ENCODE measurements around the gene FCN3.

FCN3 gene

DNA sequence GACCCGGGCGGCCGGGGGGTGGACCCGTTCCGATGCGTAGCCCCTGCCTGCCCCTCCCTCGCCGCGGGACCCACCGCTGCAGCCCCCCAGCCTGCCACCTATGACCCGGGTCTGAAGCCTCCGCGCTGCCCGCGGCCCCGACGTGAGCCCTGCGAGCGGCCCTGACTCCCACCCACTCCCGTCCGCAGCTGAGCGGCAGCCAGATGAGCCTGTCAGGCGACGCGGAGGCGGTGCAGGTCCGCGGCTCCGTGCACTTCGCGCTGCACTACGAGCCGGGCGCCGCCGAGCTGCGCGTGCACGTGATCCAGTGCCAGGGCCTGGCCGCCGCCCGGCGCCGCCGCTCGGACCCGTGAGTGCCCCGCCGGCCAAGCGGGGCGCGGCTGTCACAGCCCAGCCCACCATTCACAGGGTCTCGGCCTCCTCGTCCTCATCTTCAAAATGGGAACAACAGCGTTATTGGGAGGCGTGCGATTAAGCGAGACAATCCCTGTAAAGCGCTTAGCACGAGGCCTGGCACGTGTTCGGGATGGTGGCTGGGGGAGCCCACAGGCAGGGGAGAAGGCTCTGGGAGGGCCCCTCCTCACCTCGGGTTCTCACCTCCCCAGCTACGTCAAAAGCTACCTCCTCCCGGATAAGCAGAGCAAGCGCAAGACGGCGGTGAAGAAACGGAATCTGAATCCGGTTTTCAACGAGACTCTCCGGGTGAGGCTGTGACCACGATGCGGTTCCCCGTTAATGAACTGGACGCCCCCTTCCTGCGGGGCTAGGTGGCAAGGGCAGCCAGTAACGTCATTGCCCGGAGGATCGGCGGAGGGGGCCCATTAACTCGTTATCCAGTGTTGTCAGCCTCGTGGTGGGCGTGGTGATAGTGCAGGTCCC lies 24.6 kb downstream of the FCN3 start:
- no peak for TF ChIP-seq POLR2AphosphoS5 (IDR thresholded peaks at IDR 0.05; ENCODE audit: low read depth, low read length)
- TF ChIP-seq FOXP2 (optimal IDR thresholded peaks at IDR 0.05; ENCODE audit: borderline replicate concordance, extremely low read depth, extremely low read length, insufficient read depth): peak; percentile 64

DNA sequence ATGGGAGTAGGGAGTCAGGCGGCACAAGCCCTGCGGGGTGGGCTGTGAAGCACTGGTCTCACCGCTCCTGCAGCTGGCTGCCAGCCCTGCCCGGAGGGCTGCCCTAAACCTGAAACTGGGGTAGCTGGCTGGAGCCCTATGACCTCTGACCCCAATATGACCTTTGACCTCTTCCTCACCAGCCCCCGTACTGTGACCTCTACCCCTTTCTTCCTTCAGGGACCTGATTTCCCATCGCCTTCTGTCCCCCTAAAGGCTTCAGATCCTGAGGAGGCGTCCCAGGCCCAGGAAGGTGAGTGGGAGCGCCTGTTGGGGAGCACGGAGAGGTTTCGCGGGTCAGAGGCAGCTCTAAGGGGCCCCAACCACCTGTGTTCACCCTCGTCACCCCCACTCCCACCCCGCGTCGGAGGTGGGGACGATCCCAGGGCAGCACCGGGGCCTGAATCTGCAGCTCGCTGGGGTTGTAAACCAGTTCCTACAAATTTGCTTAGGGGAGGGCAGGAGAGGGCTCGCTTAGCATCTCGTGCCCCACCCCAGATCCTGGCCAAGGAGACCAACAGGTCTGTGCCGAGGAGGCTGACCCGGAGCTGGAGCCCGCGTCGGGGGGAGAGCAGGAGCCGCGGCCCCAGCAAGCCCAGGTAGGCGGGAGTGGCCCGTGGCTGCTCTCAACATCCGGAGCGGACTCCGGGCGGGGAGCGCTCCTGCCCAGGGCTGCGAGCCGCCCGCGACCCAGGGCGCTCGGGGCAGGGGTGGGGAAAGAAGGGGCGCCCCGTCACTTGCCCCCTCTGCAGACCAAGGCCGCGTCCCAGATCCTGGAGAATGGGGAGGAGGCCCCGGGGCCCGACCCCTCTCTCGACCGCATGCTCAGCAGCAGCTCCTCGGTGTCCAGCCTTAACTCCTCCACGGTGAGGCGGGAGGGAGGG lies 25.5 kb downstream of the FCN3 start:
- TF ChIP-seq POLR2AphosphoS5 (IDR thresholded peaks at IDR 0.05; ENCODE audit: low read depth, low read length) (no peak), TAF1 (IDR thresholded peaks at IDR 0.05; ENCODE audit: borderline replicate concordance, insufficient read depth, low read length) (no peak), SIN3A (IDR thresholded peaks at IDR 0.05; ENCODE audit: borderline replicate concordance, insufficient read depth, low read length) (no peak), FOXP2 (optimal IDR thresholded peaks at IDR 0.05; ENCODE audit: borderline replicate concordance, extremely low read depth, extremely low read length, insufficient read depth) (no peak)
- TF ChIP-seq, protein P1, sequence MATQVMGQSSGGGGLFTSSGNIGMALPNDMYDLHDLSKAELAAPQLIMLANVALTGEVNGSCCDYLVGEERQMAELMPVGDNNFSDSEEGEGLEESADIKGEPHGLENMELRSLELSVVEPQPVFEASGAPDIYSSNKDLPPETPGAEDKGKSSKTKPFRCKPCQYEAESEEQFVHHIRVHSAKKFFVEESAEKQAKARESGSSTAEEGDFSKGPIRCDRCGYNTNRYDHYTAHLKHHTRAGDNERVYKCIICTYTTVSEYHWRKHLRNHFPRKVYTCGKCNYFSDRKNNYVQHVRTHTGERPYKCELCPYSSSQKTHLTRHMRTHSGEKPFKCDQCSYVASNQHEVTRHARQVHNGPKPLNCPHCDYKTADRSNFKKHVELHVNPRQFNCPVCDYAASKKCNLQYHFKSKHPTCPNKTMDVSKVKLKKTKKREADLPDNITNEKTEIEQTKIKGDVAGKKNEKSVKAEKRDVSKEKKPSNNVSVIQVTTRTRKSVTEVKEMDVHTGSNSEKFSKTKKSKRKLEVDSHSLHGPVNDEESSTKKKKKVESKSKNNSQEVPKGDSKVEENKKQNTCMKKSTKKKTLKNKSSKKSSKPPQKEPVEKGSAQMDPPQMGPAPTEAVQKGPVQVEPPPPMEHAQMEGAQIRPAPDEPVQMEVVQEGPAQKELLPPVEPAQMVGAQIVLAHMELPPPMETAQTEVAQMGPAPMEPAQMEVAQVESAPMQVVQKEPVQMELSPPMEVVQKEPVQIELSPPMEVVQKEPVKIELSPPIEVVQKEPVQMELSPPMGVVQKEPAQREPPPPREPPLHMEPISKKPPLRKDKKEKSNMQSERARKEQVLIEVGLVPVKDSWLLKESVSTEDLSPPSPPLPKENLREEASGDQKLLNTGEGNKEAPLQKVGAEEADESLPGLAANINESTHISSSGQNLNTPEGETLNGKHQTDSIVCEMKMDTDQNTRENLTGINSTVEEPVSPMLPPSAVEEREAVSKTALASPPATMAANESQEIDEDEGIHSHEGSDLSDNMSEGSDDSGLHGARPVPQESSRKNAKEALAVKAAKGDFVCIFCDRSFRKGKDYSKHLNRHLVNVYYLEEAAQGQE (IDR thresholded peaks at IDR 0.05; ENCODE audit: insufficient read depth in 1 of 2, low read depth in 2 of 2, low read length in 2 of 2): no peak

DNA sequence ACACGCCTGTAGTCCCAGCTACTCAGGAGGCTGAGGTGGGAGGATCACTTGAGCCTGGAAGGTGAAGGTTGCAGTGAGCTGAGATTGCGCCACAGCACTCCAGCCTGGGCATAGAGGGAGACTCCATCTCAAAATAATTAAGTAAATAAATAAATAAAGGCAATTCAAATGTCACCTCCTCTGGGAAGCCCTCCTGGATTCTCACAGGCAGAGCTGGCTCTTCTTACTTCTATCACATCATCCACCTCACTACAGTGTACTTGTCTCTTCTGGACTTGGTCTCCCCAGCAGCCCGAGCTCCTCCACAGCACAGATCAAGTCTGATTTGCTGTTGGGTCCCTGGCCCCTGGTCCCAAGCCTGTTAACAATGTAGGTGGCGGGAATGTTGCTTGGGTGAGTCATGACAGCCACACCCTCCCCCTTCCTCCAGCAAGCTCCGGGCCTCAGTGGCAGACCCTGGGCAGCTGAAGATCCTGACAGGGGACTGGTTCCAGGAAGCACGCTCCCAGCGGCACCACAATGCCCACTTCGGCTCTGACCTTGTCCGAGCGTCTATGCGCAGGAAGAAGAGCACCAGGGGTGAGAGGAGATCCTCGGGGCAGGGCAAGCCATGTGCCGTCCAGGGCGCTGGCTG lies 27.5 kb downstream of the FCN3 start:
- TF ChIP-seq, protein P1 (IDR thresholded peaks at IDR 0.05; ENCODE audit: insufficient read depth in 1 of 2, low read depth in 2 of 2, low read length in 2 of 2): no peak
- TF ChIP-seq TAF1 (IDR thresholded peaks at IDR 0.05; ENCODE audit: borderline replicate concordance, insufficient read depth, low read length) (no peak), SIN3A (IDR thresholded peaks at IDR 0.05; ENCODE audit: borderline replicate concordance, insufficient read depth, low read length) (no peak), POLR2AphosphoS5 (IDR thresholded peaks at IDR 0.05; ENCODE audit: low read depth, low read length) (no peak), FOXP2 (optimal IDR thresholded peaks at IDR 0.05; ENCODE audit: borderline replicate concordance, extremely low read depth, extremely low read length, insufficient read depth) (no peak)

DNA sequence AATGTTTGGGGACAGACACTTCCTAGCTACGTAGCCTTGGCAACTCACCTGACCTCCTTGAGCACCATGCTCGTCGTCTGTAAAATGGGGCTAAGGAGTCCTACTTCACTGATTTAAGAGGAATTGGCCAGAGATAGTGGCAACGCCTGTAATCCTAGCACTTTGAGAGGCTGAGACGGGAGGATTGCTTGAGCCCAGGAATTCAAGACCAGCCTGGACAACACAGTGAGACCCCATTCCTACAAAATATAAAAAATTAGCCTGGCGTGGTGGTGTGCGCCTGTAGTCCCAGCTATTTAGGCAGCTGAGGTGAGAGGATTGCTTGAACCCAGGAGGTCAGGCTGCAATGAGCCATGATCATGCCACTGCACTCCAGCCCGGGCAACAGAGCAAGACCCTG lies 28.3 kb downstream of the FCN3 start:
- TF ChIP-seq SIN3A (IDR thresholded peaks at IDR 0.05; ENCODE audit: borderline replicate concordance, insufficient read depth, low read length) (no peak), POLR2AphosphoS5 (IDR thresholded peaks at IDR 0.05; ENCODE audit: low read depth, low read length) (no peak), FOXP2 (optimal IDR thresholded peaks at IDR 0.05; ENCODE audit: borderline replicate concordance, extremely low read depth, extremely low read length, insufficient read depth) (no peak), TAF1 (IDR thresholded peaks at IDR 0.05; ENCODE audit: borderline replicate concordance, insufficient read depth, low read length) (no peak)
- TF ChIP-seq, protein P1 (IDR thresholded peaks at IDR 0.05; ENCODE audit: insufficient read depth in 1 of 2, low read depth in 2 of 2, low read length in 2 of 2): no peak

DNA sequence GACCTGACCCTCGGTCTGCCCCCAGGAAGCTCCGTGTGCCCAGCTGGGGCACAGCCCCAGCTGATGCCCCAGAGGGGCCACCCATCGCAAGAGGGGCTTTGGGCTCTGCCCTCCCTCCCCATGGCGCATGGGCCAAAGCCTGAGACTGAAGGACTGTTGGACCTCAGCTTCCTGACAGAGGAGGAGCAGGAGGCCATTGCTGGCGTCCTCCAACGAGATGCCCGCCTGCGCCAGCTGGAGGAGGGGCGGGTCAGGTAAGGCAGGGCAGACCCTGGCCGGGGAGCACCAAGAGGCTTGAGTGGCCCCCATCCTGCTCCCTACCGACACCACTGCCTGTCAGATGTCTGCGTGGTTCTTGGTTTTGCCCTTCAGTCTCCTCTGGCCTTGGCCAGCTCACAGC lies 29.4 kb downstream of the FCN3 start:
- no peak for TF ChIP-seq FOXP2 (optimal IDR thresholded peaks at IDR 0.05; ENCODE audit: borderline replicate concordance, extremely low read depth, extremely low read length, insufficient read depth)
- TF ChIP-seq, protein P1 (IDR thresholded peaks at IDR 0.05; ENCODE audit: insufficient read depth in 1 of 2, low read depth in 2 of 2, low read length in 2 of 2): no peak
- TF ChIP-seq SIN3A (IDR thresholded peaks at IDR 0.05; ENCODE audit: borderline replicate concordance, insufficient read depth, low read length): no peak
- no peak for TF ChIP-seq POLR2AphosphoS5 (IDR thresholded peaks at IDR 0.05; ENCODE audit: low read depth, low read length)
- TF ChIP-seq TAF1 (IDR thresholded peaks at IDR 0.05; ENCODE audit: borderline replicate concordance, insufficient read depth, low read length): no peak

All from PFSK-1 (cell line).